ENCODE data around the gene DNPEP.
"Not testable (repeated sequence)": the region's sequence is repeated elsewhere in the genome, so short reads cannot be mapped to it uniquely, and the experiment has no call there.

The DNPEP gene

GRCh38 chr2:219410390-219410789 is 22.7 kb upstream of the DNPEP start:
- H3K27ac Mint-ChIP-seq, result no peak overlapping the region
- peaks cover 25% of the 10 kb centered on the region for H3K27me3 Mint-ChIP-seq
- no peak for DNase-seq

DNA sequence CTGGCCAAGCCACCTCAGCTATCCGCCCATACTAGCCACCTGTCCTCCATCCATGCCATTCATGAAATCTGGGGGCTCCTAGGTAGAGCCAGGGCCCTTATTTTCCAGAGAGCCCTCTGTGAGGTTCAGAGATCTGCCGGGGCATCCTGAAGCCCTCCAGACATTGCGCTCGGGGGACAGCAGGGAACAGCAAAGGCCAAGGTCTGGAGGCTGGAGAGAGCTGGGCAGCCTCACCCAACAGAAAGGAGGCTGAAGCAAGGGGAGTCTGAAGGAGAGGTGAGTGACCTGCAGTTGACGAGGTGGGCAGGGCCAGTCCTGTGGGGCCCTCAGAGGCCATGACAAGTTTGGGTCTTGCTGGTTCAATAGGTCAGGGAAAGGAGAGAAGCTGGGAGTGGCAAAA is 21.9 kb upstream of the DNPEP start:
- H3K27me3 Mint-ChIP-seq, result peaks cover 25% of the 10 kb centered on the region
- H3K27ac Mint-ChIP-seq, result no peak overlapping the region
- no peak overlapping the region for H3K4me3 Mint-ChIP-seq

More at GRCh38 chr2:219410390-219410789, 22.7 kb upstream of the DNPEP start:
- no peaks in the 10 kb centered on the region for H3K36me3 Mint-ChIP-seq (ENCODE audit: low read depth)
- no peak overlapping the region for H3K4me3 Mint-ChIP-seq
- H3K9me3 Mint-ChIP-seq, result peaks cover 5% of the 10 kb centered on the region
- no peaks in the 10 kb centered on the region for H3K4me1 Mint-ChIP-seq (ENCODE audit: low read depth)

DNA sequence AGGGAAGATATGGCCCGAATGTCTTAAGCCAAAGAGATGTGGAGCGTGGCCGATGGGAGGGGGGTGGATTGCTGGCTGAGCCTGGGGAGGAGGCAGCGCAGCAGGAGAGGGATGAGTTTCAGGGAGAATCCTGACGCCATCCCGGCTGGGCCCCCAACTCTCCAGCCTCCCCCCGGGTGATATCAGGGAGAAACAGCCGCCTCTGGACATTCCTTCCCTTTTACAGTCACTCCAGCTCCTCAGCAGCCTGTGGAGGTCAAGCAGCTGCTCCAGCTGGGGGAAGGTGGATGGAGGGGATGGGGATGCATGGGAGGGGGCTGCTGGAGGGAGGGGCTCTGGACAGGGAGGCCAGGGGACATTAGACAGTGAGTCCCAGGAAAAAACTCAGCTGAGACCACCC is 20.9 kb upstream of the DNPEP start:
- Mint-ChIP-seq H3K4me3 (no peak overlapping the region), H3K9me3 (peaks cover 5% of the 10 kb centered on the region), H3K36me3 (ENCODE audit: low read depth) (no peaks in the 10 kb centered on the region), H3K27ac (no peak overlapping the region), H3K27me3 (peaks cover 21% of the 10 kb centered on the region), H3K4me1 (ENCODE audit: low read depth) (no peaks in the 10 kb centered on the region)
- no peak for DNase-seq

More for the DNA sequence above, 21.9 kb upstream of the DNPEP start:
- no peak for DNase-seq
- Mint-ChIP-seq H3K36me3 (ENCODE audit: low read depth) (no peaks in the 10 kb centered on the region), H3K4me1 (ENCODE audit: low read depth) (no peaks in the 10 kb centered on the region), H3K9me3 (peaks cover 5% of the 10 kb centered on the region)

GRCh38 chr2:219408204-219408603 is 20.5 kb upstream of the DNPEP start:
- Mint-ChIP-seq H3K4me1 (ENCODE audit: low read depth) (no peaks in the 10 kb centered on the region), H3K4me3 (no peak overlapping the region)

DNA sequence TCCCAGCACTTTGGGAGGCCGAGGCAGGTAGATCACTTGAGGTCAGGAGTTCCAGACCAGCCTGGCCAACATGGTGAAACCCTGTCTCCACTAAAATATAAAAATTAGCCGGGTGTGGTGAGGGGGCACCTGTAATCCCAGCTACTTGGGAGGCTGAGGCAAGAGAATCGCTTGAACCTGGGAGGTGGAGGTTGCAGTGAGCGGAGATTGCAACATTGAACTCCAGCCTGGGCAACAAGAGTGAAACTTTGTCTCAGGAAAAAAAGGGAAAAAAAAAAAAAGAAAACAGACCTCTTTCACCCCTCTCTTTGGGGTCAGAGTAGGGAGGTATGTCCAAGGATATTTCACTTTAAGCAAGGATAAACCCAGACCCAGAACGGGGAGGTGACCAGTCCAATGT is 19.6 kb upstream of the DNPEP start:
- H3K36me3 Mint-ChIP-seq (ENCODE audit: low read depth); H3K4me3 Mint-ChIP-seq; H3K4me1 Mint-ChIP-seq (ENCODE audit: low read depth); H3K27ac Mint-ChIP-seq; H3K9me3 Mint-ChIP-seq; DNase-seq: not testable (repeated sequence)
- peaks cover 12% of the 10 kb centered on the region for H3K27me3 Mint-ChIP-seq

More at GRCh38 chr2:219408204-219408603, 20.5 kb upstream of the DNPEP start:
- no peak overlapping the region for H3K27ac Mint-ChIP-seq
- peaks cover 17% of the 10 kb centered on the region for H3K27me3 Mint-ChIP-seq
- H3K36me3 Mint-ChIP-seq (ENCODE audit: low read depth), result no peaks in the 10 kb centered on the region
- DNase-seq, result no peak
- H3K9me3 Mint-ChIP-seq, result peaks cover 5% of the 10 kb centered on the region

- no peak for DNase-seq
- Mint-ChIP-seq H3K9me3 (peaks cover 3% of the 10 kb centered on the region), H3K27ac (no peak overlapping the region), H3K4me1 (ENCODE audit: low read depth) (no peaks in the 10 kb centered on the region), H3K27me3 (peaks cover 10% of the 10 kb centered on the region), H3K36me3 (ENCODE audit: low read depth) (no peaks in the 10 kb centered on the region), H3K4me3 (no peak overlapping the region)
Measured at GRCh38 chr2:219406861-219407230, 19.1 kb upstream of the DNPEP start.

DNA sequence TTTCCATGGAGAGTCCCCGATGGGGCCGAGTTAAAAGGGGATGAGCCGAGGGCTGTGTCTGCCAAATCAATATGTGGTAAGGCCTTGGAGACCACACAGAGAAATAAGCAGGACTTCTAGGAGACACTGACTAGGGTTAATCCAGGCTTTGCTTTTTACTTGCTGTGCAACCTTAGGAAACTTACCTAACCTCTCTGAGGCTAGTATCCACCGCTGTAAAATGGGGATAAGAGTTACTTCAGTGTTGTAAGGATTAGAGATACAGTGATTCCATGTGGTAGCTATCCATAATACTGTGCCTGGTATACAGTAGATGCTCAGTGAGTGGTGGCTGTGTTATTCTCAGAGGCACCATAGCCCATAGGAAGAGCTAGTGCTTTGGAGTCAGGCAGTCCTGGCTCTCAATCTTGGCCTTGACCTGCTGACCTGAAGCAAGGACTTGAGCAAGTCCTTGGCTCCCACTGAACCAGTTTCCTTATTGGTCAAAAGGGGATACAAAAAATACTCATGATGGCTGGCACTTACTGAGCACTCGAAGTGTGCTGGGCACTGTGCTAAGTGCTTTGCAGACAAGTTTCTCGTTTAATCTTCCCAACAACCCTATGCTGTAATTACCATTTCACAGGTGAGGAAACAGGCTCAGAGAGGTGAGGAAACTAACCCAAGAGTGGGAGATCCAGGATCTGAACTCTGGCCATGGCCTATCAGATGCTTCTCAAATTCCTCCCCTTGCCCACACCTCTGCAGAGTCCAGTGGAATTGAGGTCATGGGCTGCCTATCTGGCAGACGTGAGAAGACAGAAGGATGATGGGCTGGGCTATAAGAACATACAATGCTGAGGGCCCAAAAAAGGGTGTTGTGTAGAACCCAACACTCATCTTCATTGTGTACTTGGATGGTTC is 18.5 kb upstream of the DNPEP start:
- H3K36me3 Mint-ChIP-seq (ENCODE audit: low read depth), result no peaks in the 10 kb centered on the region
- no peaks in the 10 kb centered on the region for H3K9me3 Mint-ChIP-seq
- no peak for DNase-seq
- H3K4me1 Mint-ChIP-seq (ENCODE audit: low read depth), result no peaks in the 10 kb centered on the region
- no peak overlapping the region for H3K27ac Mint-ChIP-seq
- H3K27me3 Mint-ChIP-seq, result peaks cover 4% of the 10 kb centered on the region
- no peak overlapping the region for H3K4me3 Mint-ChIP-seq

DNA sequence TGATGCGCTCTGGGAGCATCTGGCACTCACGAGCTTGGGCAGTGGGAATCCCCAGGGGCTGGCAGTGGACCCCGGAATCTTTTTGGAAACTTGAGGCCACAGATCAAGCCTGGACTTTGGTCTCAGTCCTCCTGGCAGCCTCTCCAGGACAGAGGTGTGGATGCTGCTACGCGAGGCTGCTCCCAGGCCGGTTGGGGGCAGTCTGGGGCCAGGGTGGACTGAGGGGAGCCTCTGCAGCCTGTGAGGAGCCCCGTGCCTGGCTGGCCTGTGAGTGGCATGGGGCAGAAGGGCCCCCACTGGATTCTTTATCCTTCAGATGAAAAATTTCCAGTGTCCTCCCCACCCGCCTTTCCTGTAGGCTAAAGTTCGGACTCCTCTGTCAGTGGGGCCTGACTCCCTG is 17.7 kb upstream of the DNPEP start:
- no peaks in the 10 kb centered on the region for H3K9me3 Mint-ChIP-seq
- DNase-seq, result no peak
- peaks cover 4% of the 10 kb centered on the region for H3K27me3 Mint-ChIP-seq
- no peak overlapping the region for H3K27ac Mint-ChIP-seq
- H3K4me3 Mint-ChIP-seq, result no peak overlapping the region
- H3K36me3 Mint-ChIP-seq (ENCODE audit: low read depth), result no peaks in the 10 kb centered on the region
- H3K4me1 Mint-ChIP-seq (ENCODE audit: low read depth), result no peaks in the 10 kb centered on the region

DNA sequence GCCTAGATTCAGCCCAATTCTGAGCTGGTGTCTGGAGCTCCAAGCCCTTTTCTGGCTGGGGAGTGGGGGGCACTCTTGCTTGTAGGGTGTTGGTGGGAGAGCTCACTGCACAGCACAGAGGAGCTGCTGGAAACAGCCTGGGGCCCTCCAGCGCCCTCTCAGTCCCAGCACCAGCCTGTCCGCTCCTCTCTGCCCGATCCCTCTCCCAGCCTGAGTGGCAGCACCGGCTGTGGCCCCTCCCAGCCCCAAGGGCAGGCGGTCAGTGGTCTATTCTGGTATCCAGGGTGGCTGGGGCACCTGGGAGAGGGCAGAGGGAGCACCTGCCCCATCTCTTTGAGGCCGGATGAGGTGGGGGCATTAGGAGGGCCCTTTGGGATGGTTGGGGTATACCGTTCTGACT is 17.2 kb upstream of the DNPEP start:
- Mint-ChIP-seq H3K27ac (no peak overlapping the region), H3K4me3 (no peak overlapping the region), H3K27me3 (peaks cover 4% of the 10 kb centered on the region), H3K9me3 (no peaks in the 10 kb centered on the region), H3K4me1 (ENCODE audit: low read depth) (no peaks in the 10 kb centered on the region), H3K36me3 (ENCODE audit: low read depth) (no peaks in the 10 kb centered on the region)
- DNase-seq, result no peak

DNA sequence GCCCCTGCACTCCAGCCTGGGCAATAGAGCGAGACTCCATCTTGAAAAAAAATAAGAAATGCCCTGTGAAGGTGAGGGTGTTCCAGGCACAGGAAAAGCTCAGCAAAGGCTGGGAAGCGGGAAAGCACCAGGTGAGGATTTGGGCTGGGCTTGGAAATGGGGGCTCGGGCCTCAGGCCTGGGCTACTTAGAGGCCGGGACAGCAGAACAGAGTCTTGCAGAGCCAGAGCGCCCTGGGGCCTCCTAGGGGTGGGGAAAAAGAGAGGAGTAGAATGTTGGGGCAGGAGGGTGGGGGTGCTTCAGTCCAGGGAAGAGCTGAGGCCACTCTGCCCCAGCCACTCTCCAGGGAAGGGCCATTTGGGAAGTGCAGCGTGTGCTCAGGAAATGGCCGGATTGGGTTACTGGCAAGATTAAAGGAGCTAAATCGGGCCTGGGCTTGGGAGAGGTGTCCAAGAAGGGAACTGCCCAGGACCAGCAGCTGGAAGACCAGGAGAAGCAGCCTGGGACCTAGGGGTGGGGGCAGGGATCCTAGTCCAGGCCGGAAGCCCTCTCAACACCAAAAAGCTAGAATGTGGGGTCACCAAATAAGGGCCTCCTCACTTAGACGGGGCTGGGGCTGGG is 16.7 kb upstream of the DNPEP start:
- H3K27ac Mint-ChIP-seq, result no peak overlapping the region
- no peak for DNase-seq
- no peaks in the 10 kb centered on the region for H3K36me3 Mint-ChIP-seq (ENCODE audit: low read depth)
- H3K4me1 Mint-ChIP-seq (ENCODE audit: low read depth), result no peaks in the 10 kb centered on the region
- H3K9me3 Mint-ChIP-seq, result no peaks in the 10 kb centered on the region
- H3K4me3 Mint-ChIP-seq, result no peak overlapping the region
- H3K27me3 Mint-ChIP-seq, result no peaks in the 10 kb centered on the region

DNA sequence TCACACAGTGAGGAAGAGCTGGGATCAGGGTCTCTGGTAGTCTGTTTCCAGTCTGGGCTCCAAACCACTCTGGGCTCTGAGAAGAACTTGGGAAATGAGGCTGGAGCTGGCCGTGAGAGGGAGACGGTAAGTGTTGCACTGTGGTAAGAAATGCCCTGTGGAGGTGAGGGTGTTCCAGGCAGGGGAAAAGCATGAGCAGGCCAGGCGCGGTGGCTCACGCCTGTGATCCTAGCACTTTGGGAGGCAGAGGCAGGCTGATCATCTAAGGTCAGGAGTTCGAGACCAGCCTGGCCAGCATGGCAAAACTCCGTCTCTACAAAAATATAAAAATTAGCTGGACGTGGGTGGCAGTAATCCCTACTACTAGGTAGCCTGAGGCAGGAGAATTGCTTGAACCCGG is 16.1 kb upstream of the DNPEP start:
- Mint-ChIP-seq H3K9me3 (no peaks in the 10 kb centered on the region), H3K27me3 (no peaks in the 10 kb centered on the region), H3K36me3 (ENCODE audit: low read depth) (no peaks in the 10 kb centered on the region), H3K27ac (no peak overlapping the region), H3K4me1 (ENCODE audit: low read depth) (no peaks in the 10 kb centered on the region), H3K4me3 (no peak overlapping the region)
- no peak for DNase-seq

GRCh38 chr2:219402665-219403515 is 15.2 kb upstream of the DNPEP start:
- Mint-ChIP-seq H3K27ac (no peak overlapping the region), H3K4me1 (ENCODE audit: low read depth) (peaks cover under 1% of the 10 kb centered on the region), H3K4me3 (no peak overlapping the region), H3K9me3 (no peaks in the 10 kb centered on the region), H3K27me3 (no peaks in the 10 kb centered on the region), H3K36me3 (ENCODE audit: low read depth) (no peaks in the 10 kb centered on the region)
- DNase-seq, result peak; percentile 64

DNA sequence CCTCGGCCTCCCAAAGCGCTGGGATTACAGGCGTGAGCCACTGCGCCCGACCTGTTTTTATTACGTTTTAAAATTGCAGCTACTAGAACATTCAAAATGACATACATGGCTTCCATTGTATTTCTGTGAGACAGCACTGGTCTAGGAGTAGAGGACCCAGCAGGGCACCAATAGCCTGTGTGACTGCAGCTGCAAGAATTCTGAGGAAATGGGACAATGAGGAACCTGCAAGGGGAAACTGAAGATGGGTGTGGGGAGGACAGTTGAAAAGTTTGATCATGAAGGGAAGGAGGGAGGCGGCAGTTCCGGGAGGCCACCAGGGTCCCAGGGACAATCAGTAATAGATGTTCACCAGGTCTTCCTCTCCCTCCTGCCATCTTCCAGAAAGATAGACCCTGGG is 13.9 kb upstream of the DNPEP start:
- H3K27ac Mint-ChIP-seq, result no peak overlapping the region
- DNase-seq, result no peak
- H3K36me3 Mint-ChIP-seq (ENCODE audit: low read depth), result no peaks in the 10 kb centered on the region
- H3K4me1 Mint-ChIP-seq (ENCODE audit: low read depth), result peaks cover 12% of the 10 kb centered on the region
- no peaks in the 10 kb centered on the region for H3K27me3 Mint-ChIP-seq
- no peak overlapping the region for H3K4me3 Mint-ChIP-seq
- H3K9me3 Mint-ChIP-seq, result no peaks in the 10 kb centered on the region

- no peaks in the 10 kb centered on the region for H3K9me3 Mint-ChIP-seq
- H3K27ac Mint-ChIP-seq, result no peak overlapping the region
- H3K4me3 Mint-ChIP-seq, result no peak overlapping the region
- DNase-seq, result no peak
- no peaks in the 10 kb centered on the region for H3K27me3 Mint-ChIP-seq
- H3K4me1 Mint-ChIP-seq (ENCODE audit: low read depth), result peaks cover 12% of the 10 kb centered on the region
- H3K36me3 Mint-ChIP-seq (ENCODE audit: low read depth), result no peaks in the 10 kb centered on the region
Measured at GRCh38 chr2:219400562-219400961, 12.8 kb upstream of the DNPEP start.
